ENCODE data around the gene FHIT.

GRCh38 chr3:60238550-60238949, 1012.7 kb downstream of the FHIT start:
- TF ChIP-seq CTCF (IDR thresholded peaks at IDR 0.05) (no peak), POLR2A (IDR thresholded peaks at IDR 0.05) (no peak)
